ENCODE data around the gene GRM7.

The GRM7 gene

DNA sequence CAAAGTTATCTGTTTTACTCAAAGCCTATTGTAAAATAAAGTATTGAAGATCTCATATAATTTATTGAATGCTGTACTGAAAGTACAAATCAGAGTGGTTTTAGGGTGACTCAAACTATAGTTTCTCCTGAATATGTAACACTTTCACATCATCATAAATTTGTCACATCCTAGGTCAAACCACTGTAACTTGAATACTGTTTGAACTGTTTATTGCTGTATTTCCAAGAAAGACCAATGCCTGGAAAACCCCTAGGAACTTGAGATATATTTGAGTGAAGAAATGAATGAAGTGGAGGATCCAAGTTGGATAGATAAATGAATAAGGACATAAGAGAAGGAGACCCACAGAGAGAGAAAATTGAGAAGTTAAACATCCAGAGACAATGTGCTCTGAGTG lies 348.2 kb downstream of the GRM7 start:
- ChIA-PET POLR2A (no interaction called here), CTCF (no interaction called here)
- DNase-seq (ENCODE audit: extremely low spot score) = no peak
- TF ChIP-seq, protein P1, sequence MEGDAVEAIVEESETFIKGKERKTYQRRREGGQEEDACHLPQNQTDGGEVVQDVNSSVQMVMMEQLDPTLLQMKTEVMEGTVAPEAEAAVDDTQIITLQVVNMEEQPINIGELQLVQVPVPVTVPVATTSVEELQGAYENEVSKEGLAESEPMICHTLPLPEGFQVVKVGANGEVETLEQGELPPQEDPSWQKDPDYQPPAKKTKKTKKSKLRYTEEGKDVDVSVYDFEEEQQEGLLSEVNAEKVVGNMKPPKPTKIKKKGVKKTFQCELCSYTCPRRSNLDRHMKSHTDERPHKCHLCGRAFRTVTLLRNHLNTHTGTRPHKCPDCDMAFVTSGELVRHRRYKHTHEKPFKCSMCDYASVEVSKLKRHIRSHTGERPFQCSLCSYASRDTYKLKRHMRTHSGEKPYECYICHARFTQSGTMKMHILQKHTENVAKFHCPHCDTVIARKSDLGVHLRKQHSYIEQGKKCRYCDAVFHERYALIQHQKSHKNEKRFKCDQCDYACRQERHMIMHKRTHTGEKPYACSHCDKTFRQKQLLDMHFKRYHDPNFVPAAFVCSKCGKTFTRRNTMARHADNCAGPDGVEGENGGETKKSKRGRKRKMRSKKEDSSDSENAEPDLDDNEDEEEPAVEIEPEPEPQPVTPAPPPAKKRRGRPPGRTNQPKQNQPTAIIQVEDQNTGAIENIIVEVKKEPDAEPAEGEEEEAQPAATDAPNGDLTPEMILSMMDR (IDR thresholded peaks at IDR 0.05; ENCODE audit: control extremely low read depth, extremely low read depth, low read depth, missing control alignments) = no peak

DNA sequence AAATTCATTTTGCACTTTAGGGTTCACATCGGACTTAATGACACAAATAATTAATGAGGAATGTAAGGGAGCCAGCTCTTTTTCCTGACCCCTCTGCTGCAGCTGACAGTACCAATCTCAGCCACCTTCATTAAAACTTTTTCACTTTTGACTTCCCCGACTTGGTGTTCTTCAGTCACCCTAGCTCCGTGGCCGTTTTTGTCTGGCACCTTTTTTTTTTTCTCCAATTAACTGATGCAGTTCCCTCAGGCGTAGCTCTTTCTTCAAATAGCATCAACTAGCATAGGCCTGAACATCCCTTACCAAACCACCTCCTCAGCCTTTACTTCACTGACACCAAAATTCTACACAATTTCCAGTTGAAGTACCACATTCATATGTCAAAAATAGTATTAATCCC lies 350.8 kb downstream of the GRM7 start:
- no peak for DNase-seq (ENCODE audit: extremely low spot score)
- TF ChIP-seq, protein P1 (IDR thresholded peaks at IDR 0.05; ENCODE audit: control extremely low read depth, extremely low read depth, low read depth, missing control alignments) = no peak
- CTCF ChIA-PET = interaction anchor here (1.6 kb wide), 1 partner anchor 10 kb away, joined by 3 read pairs; no protein-coding TSS in a partner anchor
- POLR2A ChIA-PET = no interaction called here

DNA sequence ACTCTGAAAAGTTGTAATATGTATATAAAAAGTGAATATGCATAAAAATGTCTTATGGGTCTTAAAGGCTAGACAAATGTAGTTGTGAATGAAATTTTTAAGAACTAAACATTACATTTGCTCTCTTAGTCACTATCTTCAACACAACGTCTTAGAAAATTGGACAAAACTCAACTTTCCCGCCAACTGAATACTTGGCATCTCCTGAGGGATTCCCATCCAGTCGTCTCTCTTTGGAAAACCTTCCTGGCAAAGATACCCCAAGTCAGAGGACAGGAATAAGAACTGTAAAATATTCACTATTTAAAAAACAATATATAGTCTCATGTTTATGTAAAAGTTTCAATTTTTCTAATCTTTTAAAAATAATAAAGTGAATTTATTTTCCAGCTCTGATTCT lies 354.8 kb downstream of the GRM7 start:
- CTCF ChIA-PET = no interaction called here
- no peak for DNase-seq (ENCODE audit: extremely low spot score)
- TF ChIP-seq, protein P1 (IDR thresholded peaks at IDR 0.05; ENCODE audit: control extremely low read depth, extremely low read depth, low read depth, missing control alignments) = no peak
- POLR2A ChIA-PET = no interaction called here

DNA sequence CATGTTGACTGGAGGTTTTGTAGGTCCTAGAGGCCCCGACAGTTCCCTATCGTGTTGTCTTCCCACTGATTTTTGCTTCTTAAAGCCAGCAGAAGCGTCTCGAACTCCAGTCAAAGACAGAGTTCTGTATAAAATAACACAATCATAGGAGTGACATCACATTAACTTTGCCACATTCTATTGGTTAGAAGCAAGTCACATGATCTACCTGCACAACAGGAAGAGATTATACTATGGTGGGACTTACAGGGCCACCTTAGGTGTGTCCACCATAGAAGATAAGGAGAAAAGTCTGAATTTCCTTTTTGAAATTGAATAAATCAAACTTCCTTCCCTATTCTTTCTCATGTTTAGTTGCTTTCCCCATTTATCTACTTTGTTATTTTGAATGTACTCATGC lies 365.5 kb downstream of the GRM7 start:
- CTCF ChIA-PET = no interaction called here
- POLR2A ChIA-PET = no interaction called here
- TF ChIP-seq, protein P1 (IDR thresholded peaks at IDR 0.05; ENCODE audit: control extremely low read depth, extremely low read depth, low read depth, missing control alignments) = no peak
- no peak for DNase-seq (ENCODE audit: extremely low spot score)

GRCh38 chr3:7238565-7239295 lies 377.8 kb downstream of the GRM7 start:
- TF ChIP-seq, protein P1 (IDR thresholded peaks at IDR 0.05; ENCODE audit: control extremely low read depth, extremely low read depth, low read depth, missing control alignments) = no peak
- ChIA-PET CTCF (interaction anchor here (1.3 kb wide), 2 partner anchors 17 to 18 kb away, joined by 3 to 4 read pairs; no protein-coding TSS in a partner anchor), POLR2A (no interaction called here)
- no peak for DNase-seq (ENCODE audit: extremely low spot score)

- TF ChIP-seq, protein P1 (IDR thresholded peaks at IDR 0.05; ENCODE audit: control extremely low read depth, extremely low read depth, low read depth, missing control alignments) = no peak
- no peak for DNase-seq (ENCODE audit: extremely low spot score)
- ChIA-PET POLR2A (no interaction called here), CTCF (interaction anchor here (0.7 to 0.9 kb wide), 2 partner anchors 9 to 13 kb away, joined by 3 read pairs; no protein-coding TSS in a partner anchor)
Measured at GRCh38 chr3:7241584-7242302, 380.8 kb downstream of the GRM7 start.
